Stimulated activated CD4-positive, alpha-beta T cell treated with anti-CD3 and anti-CD28 coated beads, Interleukin-1b, Interleukin-23, amount 100 ng/mL, for 1 hour (primary cell): ENCODE data around the gene PIGU.
"Not testable (repeated sequence)": the region's sequence is repeated elsewhere in the genome, so short reads cannot be mapped to it uniquely, and the experiment has no call there.

Experiments
- DNase-seq, 2 donors: peaks; one replicate each; pipeline ENCODE4 v3.0.0-alpha.2; 2020; ENCODE audit warnings: low read depth in 2 of 2

The PIGU gene, protein sequence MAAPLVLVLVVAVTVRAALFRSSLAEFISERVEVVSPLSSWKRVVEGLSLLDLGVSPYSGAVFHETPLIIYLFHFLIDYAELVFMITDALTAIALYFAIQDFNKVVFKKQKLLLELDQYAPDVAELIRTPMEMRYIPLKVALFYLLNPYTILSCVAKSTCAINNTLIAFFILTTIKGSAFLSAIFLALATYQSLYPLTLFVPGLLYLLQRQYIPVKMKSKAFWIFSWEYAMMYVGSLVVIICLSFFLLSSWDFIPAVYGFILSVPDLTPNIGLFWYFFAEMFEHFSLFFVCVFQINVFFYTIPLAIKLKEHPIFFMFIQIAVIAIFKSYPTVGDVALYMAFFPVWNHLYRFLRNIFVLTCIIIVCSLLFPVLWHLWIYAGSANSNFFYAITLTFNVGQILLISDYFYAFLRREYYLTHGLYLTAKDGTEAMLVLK

DNA sequence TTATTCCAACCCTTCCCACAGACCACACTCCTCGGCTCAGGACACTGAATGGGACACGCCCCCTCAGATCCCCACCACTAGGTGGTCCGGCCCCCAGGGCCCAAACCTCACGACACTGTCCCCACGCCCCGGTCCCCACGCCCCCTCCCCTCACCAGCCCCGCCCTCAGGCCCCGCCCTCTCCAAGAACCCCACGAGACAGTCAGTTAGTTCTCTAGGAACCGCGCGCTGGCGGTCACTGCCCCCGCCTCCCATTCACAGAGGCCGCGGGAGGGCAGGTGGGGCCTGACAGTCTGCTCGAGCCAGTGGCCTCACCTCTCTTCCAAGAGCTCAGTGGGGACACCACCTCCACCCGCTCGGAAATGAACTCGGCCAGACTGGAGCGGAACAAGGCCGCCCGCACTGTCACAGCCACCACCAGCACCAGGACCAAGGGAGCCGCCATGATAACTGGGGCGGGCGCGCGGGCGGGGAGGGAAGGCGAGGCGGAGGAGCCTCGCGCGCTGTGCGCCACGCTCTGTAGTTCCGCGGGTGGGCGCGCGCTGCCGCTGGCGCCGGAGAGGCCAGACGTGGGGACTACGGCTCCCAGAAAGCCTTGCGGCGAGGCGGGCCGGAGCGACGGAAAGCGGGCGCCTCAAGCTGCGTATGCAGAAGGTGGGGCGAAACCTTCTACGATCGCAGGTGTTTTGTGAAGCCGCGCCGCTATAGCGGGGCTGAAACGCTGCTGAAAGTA is at the start of gene PIGU:
PIGU (minus strand) TSS at position 451 of the 732 bp plus-strand sequence; CDS start at position 444, 7 bp downstream.
- peak; percentile 86 to 87 for DNase-seq

GRCh38 chr20:34724172-34724571 is 47.3 kb upstream of the PIGU start:
- no peak for DNase-seq

- not testable (repeated sequence) for DNase-seq
These were observed 45.7 kb upstream of the PIGU start for GRCh38 chr20:34722560-34722959.

DNA sequence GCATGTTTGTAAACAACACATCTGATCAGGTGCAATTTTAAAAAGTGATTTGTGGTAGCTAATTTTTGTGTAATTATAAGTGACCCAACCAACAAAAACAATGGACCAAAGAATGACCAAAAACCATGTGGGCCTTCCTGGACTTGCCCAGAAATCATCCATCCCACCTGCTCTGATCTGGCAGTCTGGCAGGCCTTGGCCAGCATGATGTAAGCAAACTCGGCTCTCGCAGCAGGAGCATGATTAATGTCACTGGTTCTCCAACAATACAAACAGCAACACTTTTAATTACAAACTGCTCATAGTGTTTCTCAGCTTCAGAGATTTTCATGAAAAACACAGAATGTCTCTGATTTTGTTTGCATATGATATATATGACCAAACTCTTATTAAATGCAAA is 43.4 kb upstream of the PIGU start:
- DNase-seq = no peak

GRCh38 chr20:34719242-34720017 is 42.5 kb upstream of the PIGU start:
- DNase-seq = not testable (repeated sequence)

DNA sequence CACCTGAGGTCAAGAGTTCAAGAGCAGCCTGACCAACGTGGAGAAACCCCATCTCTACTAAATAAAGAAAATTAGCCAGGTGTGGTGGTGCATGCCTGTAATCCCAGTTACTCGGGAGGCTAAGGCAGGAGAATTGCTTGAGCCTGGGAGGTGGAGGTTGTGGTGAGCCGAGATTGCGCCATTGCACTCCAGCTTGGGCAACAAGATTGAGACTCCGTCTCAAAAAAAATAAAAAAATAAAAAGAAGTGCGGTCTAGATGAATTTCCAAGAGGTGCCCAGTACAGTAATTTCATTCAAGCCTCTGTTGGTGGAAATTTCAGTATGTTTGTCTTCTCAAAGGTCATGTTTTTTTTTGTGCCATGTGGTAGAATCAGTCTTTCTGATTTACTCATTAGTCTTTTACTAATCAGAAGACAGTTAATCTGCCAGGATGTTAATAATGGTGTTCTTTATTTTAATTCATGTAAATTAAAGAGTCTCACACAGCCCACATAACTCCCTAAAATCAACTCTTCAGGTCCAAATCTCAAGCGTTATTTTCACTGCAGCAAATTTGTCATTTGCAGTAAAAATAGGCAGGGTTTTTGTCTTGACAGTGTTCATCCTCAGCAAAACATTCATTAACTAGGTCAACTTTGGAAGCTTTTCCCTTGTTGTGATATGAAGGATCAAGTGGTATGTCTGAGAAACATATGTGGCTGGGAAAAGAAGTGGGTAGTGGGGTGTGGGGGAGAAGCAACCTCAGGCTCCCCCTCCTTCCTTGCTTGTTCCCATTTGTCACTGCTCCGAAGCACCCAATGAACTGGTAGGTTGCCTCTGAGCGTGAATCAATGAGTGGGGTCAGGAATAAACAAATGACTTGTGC is 40.6 kb upstream of the PIGU start:
- no peak for DNase-seq

GRCh38 chr20:34716921-34717229 is 40.0 kb upstream of the PIGU start:
- no peak for DNase-seq

DNA sequence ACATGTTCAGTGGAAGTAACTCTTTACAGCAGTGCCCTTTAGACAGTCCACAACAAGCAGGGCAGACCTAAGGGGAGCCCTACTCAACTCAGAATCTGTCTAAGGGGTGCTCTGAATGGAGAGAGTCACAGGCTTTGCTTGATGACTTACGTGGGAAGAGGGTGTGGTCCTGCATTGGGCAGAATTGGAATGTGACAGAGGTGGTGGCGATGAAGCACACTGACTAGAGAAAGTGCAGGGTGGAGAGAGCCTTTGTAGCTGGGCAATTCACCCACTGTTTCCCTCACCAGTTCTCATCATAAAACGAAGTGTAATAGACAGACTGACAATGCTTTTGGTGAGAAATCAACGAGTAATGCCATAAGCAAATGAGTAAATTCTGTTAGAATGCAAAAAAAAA is 38.5 kb upstream of the PIGU start:
- DNase-seq = no peak

- not testable (repeated sequence) for DNase-seq
These were observed 37.1 kb upstream of the PIGU start for GRCh38 chr20:34713944-34714515.

- no peak for DNase-seq
These were observed 36.5 kb upstream of the PIGU start for GRCh38 chr20:34713194-34713943.

GRCh38 chr20:34712525-34713192 is 35.8 kb upstream of the PIGU start:
- no peak for DNase-seq

- DNase-seq = no peak
These were observed 35.0 kb upstream of the PIGU start for GRCh38 chr20:34711813-34712430.

GRCh38 chr20:34710861-34711574 is 34.1 kb upstream of the PIGU start:
- DNase-seq = no peak

DNA sequence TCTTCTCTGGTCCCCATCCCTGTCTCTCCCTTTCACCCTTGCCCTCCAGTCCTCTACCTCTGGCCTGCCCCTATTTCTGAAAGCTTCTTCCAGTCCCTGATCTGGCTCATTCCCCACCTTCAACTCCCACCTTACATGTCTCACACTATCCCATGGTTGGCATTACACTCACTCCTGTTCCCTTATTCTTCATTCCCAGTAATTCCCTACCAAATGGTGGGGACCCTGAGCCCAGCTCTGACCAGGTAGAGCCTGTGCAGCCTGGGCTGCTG is 33.6 kb upstream of the PIGU start:
- no peak for DNase-seq

- no peak for DNase-seq
These were observed 33.1 kb upstream of the PIGU start for GRCh38 chr20:34709831-34710567.

GRCh38 chr20:34709044-34709830 is 32.3 kb upstream of the PIGU start:
- peak; percentile 38 to 72 for DNase-seq

DNA sequence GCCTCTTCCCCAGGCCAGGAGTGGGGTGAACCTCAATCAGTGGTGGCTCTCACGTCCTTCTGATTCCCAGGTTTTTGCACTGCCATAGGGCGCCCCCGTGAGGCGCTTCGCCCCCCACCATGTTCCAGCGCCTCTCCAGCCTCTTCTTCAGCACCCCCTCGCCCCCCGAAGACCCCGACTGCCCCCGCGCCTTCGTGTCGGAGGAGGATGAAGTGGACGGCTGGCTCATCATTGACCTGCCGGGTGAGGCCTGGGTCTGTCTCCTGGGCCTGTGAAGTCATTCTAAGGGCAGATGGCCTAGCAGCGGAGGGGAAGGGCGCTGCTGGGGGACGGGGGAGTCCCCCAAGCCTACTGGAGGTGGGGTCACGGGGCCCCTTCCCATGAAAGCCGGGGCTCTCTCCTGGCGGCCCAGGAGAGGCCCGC is 31.7 kb upstream of the PIGU start:
- DNase-seq = peak in 1 of 2 donors; percentile 33
